Retinal pigment epithelial cell (primary cell): ENCODE data around the gene ARHGAP28.
"Not testable (repeated sequence)": the region's sequence is repeated elsewhere in the genome, so short reads cannot be mapped to it uniquely, and the experiment has no call there.

Source experiments
- DNase-seq: peaks from one replicate; pipeline ENCODE4 v3.0.0-alpha.2; 2010; ENCODE audit warnings: low read depth
- H3K4me3 ChIP-seq: 2 replicates; pipeline ENCODE4 v1.5.1; 2011; ENCODE audit warnings: mild to moderate bottlenecking, low read length, control low read depth, moderate library complexity
- TF ChIP-seq, protein P1 (sequence below): conservative IDR thresholded peaks from 2 replicates; pipeline ENCODE4 v1.5.1; 2011; ENCODE audit warnings: low read depth, low read length, control low read depth, inconsistent platforms

Gene ARHGAP28

DNA sequence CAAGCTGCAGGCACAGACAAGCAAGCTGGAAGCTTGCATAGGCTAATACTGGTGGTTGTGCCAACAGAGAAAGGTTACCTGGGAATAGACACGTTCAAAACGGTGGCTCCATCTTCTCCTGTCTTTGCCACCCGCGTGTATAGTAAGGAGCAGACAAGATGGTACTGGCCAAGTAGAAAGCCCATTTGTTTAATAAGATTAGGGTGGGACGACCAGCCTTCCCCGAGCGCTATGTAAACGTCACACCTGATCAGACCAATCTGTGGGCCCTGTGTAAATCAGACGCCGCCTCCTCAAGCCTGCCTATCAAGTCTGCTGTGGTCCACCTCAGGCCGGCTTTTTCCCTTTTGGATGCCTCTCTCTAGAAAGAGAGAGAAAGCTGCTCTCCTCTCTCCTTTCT is 198.8 kb downstream of the ARHGAP28 start:
- TF ChIP-seq, protein P1, sequence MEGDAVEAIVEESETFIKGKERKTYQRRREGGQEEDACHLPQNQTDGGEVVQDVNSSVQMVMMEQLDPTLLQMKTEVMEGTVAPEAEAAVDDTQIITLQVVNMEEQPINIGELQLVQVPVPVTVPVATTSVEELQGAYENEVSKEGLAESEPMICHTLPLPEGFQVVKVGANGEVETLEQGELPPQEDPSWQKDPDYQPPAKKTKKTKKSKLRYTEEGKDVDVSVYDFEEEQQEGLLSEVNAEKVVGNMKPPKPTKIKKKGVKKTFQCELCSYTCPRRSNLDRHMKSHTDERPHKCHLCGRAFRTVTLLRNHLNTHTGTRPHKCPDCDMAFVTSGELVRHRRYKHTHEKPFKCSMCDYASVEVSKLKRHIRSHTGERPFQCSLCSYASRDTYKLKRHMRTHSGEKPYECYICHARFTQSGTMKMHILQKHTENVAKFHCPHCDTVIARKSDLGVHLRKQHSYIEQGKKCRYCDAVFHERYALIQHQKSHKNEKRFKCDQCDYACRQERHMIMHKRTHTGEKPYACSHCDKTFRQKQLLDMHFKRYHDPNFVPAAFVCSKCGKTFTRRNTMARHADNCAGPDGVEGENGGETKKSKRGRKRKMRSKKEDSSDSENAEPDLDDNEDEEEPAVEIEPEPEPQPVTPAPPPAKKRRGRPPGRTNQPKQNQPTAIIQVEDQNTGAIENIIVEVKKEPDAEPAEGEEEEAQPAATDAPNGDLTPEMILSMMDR = no peak
- no peak overlapping the region for H3K4me3 ChIP-seq
- DNase-seq = no peak

DNA sequence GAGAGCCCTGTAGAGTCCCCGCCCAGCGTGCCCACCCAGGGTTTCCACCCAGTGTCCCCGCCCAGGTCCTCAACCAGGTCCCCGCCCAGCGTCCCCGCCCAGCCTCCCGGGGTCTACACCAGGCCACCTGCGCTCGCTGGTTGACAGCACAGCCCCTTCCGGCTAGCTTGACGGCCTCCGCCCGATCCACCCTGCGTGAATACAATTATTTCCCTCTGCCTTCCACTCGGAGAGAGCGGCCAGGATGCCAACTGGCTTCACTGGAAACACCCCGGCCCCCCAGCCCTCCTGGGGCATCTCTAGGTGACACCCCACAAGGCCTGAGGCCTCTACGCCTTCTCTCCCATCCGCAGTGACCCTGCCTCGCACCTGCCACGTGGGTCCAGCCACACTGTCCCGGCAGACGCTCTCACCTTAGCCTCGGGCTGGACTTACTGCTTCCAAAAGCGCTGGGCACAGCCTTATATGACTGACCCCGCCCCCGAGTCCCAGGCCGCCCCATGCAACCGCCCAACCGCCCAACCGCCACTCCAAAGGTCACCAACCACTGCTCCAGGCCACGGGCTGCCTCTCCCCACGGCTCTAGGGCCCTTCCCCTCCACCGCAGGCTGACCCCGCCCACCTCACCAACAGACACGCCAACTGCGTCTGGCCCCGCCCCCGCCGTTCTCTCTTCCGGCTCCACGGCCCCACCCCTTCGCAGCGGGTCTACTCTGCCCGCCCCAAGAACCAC is 200.0 kb downstream of the ARHGAP28 start:
- no peak overlapping the region for H3K4me3 ChIP-seq
- no peak for DNase-seq
- TF ChIP-seq, protein P1 = no peak

DNA sequence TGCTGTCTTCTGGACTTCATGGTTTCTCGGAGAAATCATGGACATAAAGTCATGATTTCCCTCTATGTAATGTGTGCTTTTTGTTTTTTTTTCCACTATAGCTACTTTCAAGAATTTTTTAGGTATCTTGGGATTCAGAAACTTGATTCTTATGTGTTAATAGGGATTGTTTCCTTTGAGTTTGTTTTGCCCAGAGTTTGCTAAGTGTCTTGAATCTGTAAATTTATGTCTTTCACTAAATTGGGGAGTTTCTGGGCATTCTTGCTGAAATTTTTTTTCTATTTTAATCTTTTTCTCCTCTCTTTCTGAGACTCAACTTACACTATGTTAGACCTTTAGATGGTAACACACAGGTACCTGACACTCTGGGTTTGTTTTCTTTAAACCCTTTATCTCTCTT is 205.3 kb downstream of the ARHGAP28 start:
- no peak for DNase-seq
- no peak overlapping the region for H3K4me3 ChIP-seq
- TF ChIP-seq, protein P1 = no peak

DNA sequence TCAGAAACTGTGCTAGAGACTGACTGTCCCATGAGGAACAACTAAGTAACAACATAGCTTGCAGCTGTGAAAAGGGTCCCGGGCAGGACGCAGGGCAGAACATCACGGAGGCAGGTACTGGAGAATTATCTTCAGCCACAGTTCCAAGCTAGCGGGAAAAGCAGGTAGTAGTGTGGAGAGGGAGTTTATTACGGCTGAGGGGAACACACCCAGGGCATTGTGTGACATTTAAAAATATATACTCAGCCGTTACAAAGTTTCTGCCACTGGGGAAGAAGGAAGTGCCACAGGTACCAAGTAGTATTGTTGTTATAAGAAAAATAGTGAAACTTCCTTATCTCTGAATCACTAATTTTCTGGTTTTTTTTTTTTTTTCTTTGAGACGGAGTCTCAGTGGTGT is 208.5 kb downstream of the ARHGAP28 start:
- no peak overlapping the region for H3K4me3 ChIP-seq
- TF ChIP-seq, protein P1 = no peak
- no peak for DNase-seq

DNA sequence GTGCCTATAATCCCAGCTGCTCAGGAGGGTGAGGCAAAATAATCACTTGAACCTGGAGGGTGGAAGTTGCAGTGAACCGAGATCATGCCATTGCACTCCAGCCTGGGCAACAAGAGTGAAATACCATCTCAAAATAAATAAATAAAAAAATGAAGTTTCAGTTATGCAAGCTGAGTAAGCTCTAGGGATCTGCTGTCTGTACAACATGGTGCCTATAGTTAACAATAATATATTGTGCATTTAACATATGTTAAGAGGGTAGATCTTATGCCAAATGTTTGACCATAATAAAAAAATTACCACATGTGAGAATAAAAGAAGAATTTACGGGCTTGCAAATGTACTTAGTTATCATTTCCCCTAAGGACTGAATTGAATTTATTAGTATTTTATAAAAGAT is 208.9 kb downstream of the ARHGAP28 start:
- H3K4me3 ChIP-seq, DNase-seq: not testable (repeated sequence)

DNA sequence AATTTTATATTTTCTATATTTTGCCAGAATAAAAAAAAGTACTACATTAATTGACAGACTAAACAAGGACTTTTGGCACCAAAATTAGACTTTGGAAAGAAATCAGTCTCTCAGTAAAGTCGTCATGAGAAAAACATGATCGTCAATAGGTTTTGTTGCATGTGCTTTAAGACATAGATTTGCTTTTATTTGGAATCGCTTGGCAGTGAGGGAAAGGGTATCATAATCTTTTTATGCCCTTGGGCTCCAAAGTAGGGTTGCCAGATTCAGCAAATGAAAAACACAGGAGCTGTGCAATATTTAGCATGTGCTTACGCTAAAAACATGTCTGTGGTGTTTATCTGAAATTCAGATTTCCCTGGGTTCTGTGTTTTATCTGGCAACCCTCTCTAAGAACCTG is 210.5 kb downstream of the ARHGAP28 start:
- H3K4me3 ChIP-seq = no peak overlapping the region
- TF ChIP-seq, protein P1 = no peak
- no peak for DNase-seq

DNA sequence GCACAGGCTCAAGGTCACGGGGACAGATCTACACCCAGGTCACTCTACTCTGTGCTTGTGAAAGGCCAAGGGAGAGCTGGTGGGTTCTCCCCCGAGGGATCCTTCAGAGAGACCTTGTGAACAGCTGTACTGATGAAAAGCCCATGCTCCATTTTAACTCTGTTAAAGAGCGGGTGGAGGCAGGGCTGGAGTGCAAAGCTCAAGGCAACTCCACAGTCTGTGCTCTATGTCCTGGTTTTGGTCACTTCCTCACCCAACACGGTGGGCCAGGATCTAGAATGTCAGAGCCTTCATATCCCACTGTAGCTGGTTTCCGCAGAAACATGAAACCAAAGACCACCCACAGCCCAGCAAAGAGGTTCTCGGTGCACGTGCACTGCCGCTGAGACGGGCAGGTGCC is 210.9 kb downstream of the ARHGAP28 start:
- no peak for DNase-seq
- TF ChIP-seq, protein P1 = no peak
- H3K4me3 ChIP-seq = no peak overlapping the region
